PC-3 (cell line): ENCODE measurements around the gene UNC5B. TPM values are rescaled to one million over a fixed set of nuclear protein-coding genes. Genes with fewer than 3 reads are reported as not detected.

Experiments used
- ATAC-seq: fragments of 200-7000 bp; cut with Tn5 transposase; 2 replicates; pipeline ENCODE4 v1.9.1; 2020; ENCODE audit warnings: mild to moderate bottlenecking, moderate library complexity
- BruUV-seq: library from RNA; stranded (reverse); fragments of 400-500 nt; replicated peaks from 2 replicates; lab custom pipeline; 2021; lab: Mats Ljungman, UMichigan
- CTCF ChIA-PET: fragments of 300-600 bp; sonication (Branson Sonifier 250); formaldehyde crosslinking; loops from one replicate; lab custom pipeline; 2022; ENCODE audit warnings: antibody characterized with exemption; lab: Charles Lee
- POLR2A ChIA-PET: fragments of 300-600 bp; sonication (Branson Sonifier 250); formaldehyde crosslinking; loops from one replicate; lab custom pipeline; 2022; ENCODE audit warnings: antibody characterized with exemption; ENCODE audit not compliant: unreplicated experiment; lab: Charles Lee
- DNase-seq: peaks from one replicate; pipeline ENCODE4 v3.0.0-alpha.2; 2015
- H2AFZ ChIP-seq: fragments of 300-600 bp; sonication (generic); 2 replicates; pipeline ENCODE4 v1.6.0; 2016; ENCODE audit warnings: antibody characterized with exemption, low read length
- H3F3A ChIP-seq: fragments of 300-600 bp; sonication (generic); one replicate; pipeline ENCODE4 v1.6.0; 2017; ENCODE audit warnings: antibody characterized with exemption, low read length, control low read depth, mild to moderate bottlenecking; ENCODE audit not compliant: unreplicated experiment
- H3K27ac ChIP-seq: fragments of 300-600 bp; sonication (generic); 2 replicates; pipeline ENCODE4 v1.5.1; 2016; ENCODE audit warnings: mild to moderate bottlenecking, low read length
- H3K27me3 ChIP-seq: fragments of 300-600 bp; sonication (generic); 2 replicates; pipeline ENCODE4 v1.6.1; 2016; ENCODE audit warnings: low read length, mixed read lengths
- H3K36me3 ChIP-seq: fragments of 300-600 bp; sonication (generic); 2 replicates; pipeline ENCODE4 v1.6.1; 2016; ENCODE audit warnings: low read depth, mixed run types, low read length, mixed read lengths
- H3K4me1 ChIP-seq: fragments of 300-600 bp; sonication (generic); 2 replicates; pipeline ENCODE4 v1.5.1; 2016; ENCODE audit warnings: low read length; ENCODE audit not compliant: insufficient read depth
- H3K4me2 ChIP-seq: fragments of 300-600 bp; sonication (generic); 2 replicates; pipeline ENCODE4 v1.6.0; 2016; ENCODE audit warnings: low read length
- H3K4me3 ChIP-seq: fragments of 300-600 bp; sonication (generic); 2 replicates; pipeline ENCODE4 v1.5.1; 2016; ENCODE audit warnings: mild to moderate bottlenecking, low read length, mixed read lengths
- H3K79me2 ChIP-seq: fragments of 300-600 bp; sonication (generic); 2 replicates; pipeline ENCODE4 v1.6.1; 2017; ENCODE audit warnings: low read length, mixed read lengths
- H3K9ac ChIP-seq: fragments of 300-600 bp; sonication (generic); 2 replicates; pipeline ENCODE4 v1.6.0; 2016; ENCODE audit warnings: mild to moderate bottlenecking, low read length
- H3K9me2 ChIP-seq: fragments of 300-600 bp; sonication (generic); replicated peaks from 2 replicates; pipeline ENCODE4 v1.6.1; 2016; ENCODE audit warnings: mixed run types, low read length, mixed read lengths
- H3K9me3 ChIP-seq: fragments of 300-600 bp; sonication (generic); 2 replicates; pipeline ENCODE4 v1.6.1; 2016; ENCODE audit warnings: low read length, mixed read lengths
- H4K20me1 ChIP-seq: fragments of 300-600 bp; sonication (generic); 2 replicates; pipeline ENCODE4 v1.6.1; 2016; ENCODE audit warnings: low read length, mixed read lengths
- CTCF ChIP-seq: fragments of 300-600 bp; sonication (generic); conservative IDR thresholded peaks from 2 replicates; pipeline ENCODE4 v1.5.1; 2017; ENCODE audit warnings: antibody characterized with exemption, low read depth, mild to moderate bottlenecking, low read length
- EZH2 ChIP-seq: fragments of 300-600 bp; sonication (generic); IDR thresholded peaks from one replicate; pipeline ENCODE4 v1.6.1; 2017; ENCODE audit warnings: antibody characterized with exemption, mild to moderate bottlenecking, low read length; ENCODE audit not compliant: unreplicated experiment
- EZH2phosphoT487 ChIP-seq: fragments of 300-600 bp; sonication (generic); IDR thresholded peaks from 2 replicates; pipeline ENCODE4 v1.6.1; 2018; ENCODE audit warnings: mild to moderate bottlenecking, antibody characterized with exemption, low read length, borderline replicate concordance
- intact Hi-C: fragments of 100-400 bp; cut with micrococcal nuclease; formaldehyde crosslinking; loops from 2 replicates; pipeline ENCODE4 v1.9.0; 2023
- total RNA-seq: library from RNA; depleted of rRNA; stranded (reverse); fragments of >200 nt; gene quantifications from 2 replicates; pipeline ENCODE4 v1.2.3, GENCODE V29; 2014

UNC5B gene
- total RNA-seq, 1 experiment from 2014 or later: 0.26 TPM

- CTCF ChIA-PET: no interaction called here
- intact Hi-C loops: loop anchor here (10.0 kb wide), 2 partner anchors 389 to 579 kb away; no protein-coding TSS in a partner anchor
- no TSS peak for BruUV-seq
- Histone ChIP-seq H2AFZ (no peak overlapping the region), H3K79me2 (no peaks in the 10 kb centered on the region), H3K27ac (no peak overlapping the region), H3K4me3 (no peak overlapping the region), H3K9ac (no peak overlapping the region), H3K9me2 (no peaks in the 10 kb centered on the region), H3K4me1 (peaks cover 7% of the 10 kb centered on the region; the same call in 1 of the 2 replicates), H3K36me3 (no peaks in the 10 kb centered on the region), H4K20me1 (no peaks in the 10 kb centered on the region), H3K9me3 (no peaks in the 10 kb centered on the region), H3K4me2 (no peak overlapping the region), H3K27me3 (no peaks in the 10 kb centered on the region), H3F3A (no peaks in the 10 kb centered on the region)
- no peak for TF ChIP-seq CTCF
- no peak for TF ChIP-seq EZH2
- TF ChIP-seq EZH2phosphoT487: no peak
- POLR2A ChIA-PET: no interaction called here
- ATAC-seq (no peak), DNase-seq (no peak)
These were observed 103.9 kb downstream of the UNC5B start for GRCh38 chr10:71316056-71316785.

- ATAC-seq (no peak), DNase-seq (no peak)
- Histone ChIP-seq H3K4me1 (peaks cover 7% of the 10 kb centered on the region; the same call in 1 of the 2 replicates), H3K9ac (no peak overlapping the region), H3K4me3 (no peak overlapping the region), H3K27me3 (no peaks in the 10 kb centered on the region), H4K20me1 (no peaks in the 10 kb centered on the region), H3K36me3 (no peaks in the 10 kb centered on the region), H3K4me2 (no peak overlapping the region), H3K9me2 (no peaks in the 10 kb centered on the region), H3K79me2 (no peaks in the 10 kb centered on the region), H3F3A (no peaks in the 10 kb centered on the region), H3K27ac (no peak overlapping the region), H3K9me3 (no peaks in the 10 kb centered on the region), H2AFZ (no peak overlapping the region)
- TF ChIP-seq EZH2 (no peak), EZH2phosphoT487 (no peak), CTCF (no peak)
- no TSS peak for BruUV-seq
- intact Hi-C loops: loop anchor here (10.0 kb wide), 2 partner anchors 388 to 578 kb away; no protein-coding TSS in a partner anchor
- ChIA-PET POLR2A (no interaction called here), CTCF (no interaction called here)
These were observed 104.4 kb downstream of the UNC5B start for GRCh38 chr10:71316786-71317160.

GRCh38 chr10:71317739-71318138, 105.4 kb downstream of the UNC5B start:
- no peaks in the 10 kb centered on the region for H3K36me3 ChIP-seq
- no peaks in the 10 kb centered on the region for H3K79me2 ChIP-seq
- no peak overlapping the region for H3K4me3 ChIP-seq
- H3K27ac ChIP-seq: no peak overlapping the region
- ATAC-seq: no peak
- no peak overlapping the region for H2AFZ ChIP-seq
- no peak for DNase-seq
- TF ChIP-seq CTCF: no peak
- no peak for TF ChIP-seq EZH2phosphoT487
- no peak for TF ChIP-seq EZH2
- H3K4me1 ChIP-seq: peaks cover 7% of the 10 kb centered on the region; the same call in 1 of the 2 replicates
- no peak overlapping the region for H3K4me2 ChIP-seq
- ChIA-PET CTCF (no interaction called here), POLR2A (no interaction called here)
- no TSS peak for BruUV-seq
- no peak overlapping the region for H3K9ac ChIP-seq
- H3K9me2 ChIP-seq: no peaks in the 10 kb centered on the region
- no peaks in the 10 kb centered on the region for H4K20me1 ChIP-seq
- no peaks in the 10 kb centered on the region for H3K9me3 ChIP-seq
- H3F3A ChIP-seq: no peaks in the 10 kb centered on the region
- no peaks in the 10 kb centered on the region for H3K27me3 ChIP-seq
- intact Hi-C loops: loop anchor here (10.0 kb wide), 2 partner anchors 387 to 577 kb away; no protein-coding TSS in a partner anchor
